HG02973 (cell line): Measurements from ENCODE around the gene CNN2.

Source experiments
- ATAC-seq: cut with Tn5 transposase; IDR thresholded peaks from one replicate; pipeline ENCODE4 v1.9.1; 2021; ENCODE audit warnings: moderate library complexity; ENCODE audit not compliant: unreplicated experiment

CNN2 gene

DNA sequence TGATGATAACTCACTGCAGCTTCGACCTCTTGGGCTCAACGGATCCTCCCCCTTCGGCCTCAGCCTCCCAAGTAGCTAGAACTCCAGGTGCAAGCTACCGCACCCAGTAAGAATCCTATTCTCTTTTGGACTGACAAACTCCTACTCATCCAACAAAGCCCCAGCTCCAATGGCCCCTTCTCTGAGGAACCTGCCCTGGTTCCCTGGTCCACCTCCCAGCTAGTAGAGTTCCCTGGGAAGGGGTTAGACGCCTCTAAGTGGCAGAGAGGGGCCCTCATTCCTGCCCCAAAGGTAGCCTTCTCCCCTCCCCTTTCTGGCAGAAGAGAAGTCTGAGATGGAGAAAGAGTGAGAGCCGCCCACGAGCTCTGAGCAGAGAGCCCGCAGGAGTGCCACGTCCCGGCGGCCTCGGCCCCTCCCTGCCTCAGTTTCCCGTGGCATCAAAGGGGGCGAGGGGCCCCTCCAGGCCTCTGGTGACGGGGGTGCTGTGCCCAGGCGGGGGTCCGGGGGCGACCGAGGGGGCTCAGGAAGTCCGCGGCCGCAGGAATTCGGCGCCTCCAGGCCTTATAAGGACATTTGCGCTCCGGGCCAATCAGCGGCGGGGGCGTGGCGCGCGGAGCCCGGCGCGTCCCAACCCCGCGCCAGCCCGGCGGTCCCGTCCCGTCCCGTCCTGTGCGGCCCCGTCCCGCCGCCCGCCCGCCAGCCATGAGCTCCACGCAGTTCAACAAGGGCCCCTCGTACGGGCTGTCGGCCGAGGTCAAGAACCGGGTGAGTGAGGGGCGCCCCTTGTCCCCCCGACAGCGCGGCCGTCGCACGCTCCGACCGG is at the start of gene CNN2:
Gene CNN2, plus strand, starts transcription at position 649 of the 823 bp plus-strand sequence. Its CDS starts 54 bp downstream, at position 703.
- peak; percentile 46 for ATAC-seq

DNA sequence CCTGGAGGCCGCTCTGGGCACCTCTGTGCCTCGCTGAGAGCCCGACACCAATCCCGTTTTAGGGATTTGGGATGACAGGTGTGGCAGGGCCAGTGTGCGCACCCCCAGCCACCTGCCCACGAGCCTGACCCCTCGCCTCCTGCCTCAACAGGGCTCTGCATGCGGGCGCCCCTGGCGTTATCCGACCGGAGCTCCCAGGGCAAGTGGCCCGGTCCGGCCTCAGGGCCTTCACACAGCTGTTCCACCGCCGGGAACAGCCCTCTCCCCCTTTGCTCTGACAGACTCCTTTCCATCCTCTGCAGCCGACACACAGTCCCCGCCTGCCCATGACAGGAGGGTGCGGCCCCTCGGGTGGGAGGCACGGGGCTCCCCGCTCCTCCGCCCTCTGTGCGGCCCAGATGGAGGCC is 49.3 kb upstream of the CNN2 start:
- no peak for ATAC-seq

DNA sequence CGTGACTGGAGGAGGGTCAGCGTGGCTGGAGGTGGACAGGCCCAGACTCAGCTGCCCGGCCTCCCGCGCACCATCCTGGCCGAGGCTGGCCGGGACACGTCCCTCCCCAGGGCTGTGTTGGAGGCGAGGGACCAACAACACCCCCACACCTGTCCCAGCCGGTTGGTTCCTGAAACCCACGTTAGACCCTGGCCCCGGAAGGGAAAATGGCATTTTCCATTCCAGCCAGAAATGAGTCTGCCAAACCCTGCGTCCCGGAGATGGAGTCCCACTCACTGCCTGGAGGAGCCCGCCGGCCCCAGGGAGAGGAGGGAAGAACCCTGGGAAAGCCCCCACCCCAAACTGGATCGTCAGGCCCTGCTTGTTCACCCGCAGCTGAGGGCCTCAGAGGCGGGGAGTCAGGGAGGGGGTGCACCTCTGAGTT is 47.1 kb upstream of the CNN2 start:
- ATAC-seq, result no peak

DNA sequence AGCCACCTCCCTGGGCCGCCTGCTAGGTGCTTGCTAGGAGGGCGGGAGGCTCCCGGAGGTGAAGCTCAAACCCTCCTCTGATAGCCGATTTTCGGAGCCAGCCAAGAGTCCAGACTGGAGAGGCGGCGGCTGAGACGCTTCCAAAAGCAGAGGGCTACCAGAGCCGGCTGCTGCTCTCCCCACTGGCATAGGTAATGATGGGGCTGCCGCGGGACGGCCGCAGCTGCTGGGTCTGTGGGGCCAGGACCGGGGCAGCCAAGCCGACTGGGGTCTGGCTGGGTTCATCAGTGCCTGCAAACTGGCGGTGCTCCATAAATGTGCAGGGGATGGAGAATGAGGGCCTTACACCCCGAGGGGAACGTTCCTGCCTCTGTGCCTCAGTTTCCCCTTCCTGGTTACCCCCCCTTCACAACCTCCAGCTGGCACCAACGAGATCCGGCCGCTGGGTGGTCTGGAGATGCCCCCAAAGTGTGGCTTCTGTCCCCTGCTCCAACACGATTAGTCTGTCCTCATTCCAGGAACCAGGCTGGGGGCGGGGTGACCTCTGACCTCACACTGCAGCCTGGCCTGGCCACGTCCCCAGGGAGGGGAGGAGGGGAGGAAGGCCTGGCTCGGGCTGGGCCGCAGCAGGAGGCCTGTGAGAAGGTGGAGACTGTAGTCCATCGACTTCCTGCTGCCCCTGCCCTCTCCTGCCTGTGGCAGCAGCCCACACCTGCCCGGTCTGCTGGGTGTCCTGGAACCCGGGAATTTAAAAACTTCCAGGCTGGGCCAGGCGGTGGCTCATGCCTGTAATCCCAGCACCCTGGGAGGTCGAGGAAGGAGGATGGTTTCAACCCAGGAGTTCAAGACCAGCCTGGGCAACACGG is 46.0 kb upstream of the CNN2 start:
- no peak for ATAC-seq

DNA sequence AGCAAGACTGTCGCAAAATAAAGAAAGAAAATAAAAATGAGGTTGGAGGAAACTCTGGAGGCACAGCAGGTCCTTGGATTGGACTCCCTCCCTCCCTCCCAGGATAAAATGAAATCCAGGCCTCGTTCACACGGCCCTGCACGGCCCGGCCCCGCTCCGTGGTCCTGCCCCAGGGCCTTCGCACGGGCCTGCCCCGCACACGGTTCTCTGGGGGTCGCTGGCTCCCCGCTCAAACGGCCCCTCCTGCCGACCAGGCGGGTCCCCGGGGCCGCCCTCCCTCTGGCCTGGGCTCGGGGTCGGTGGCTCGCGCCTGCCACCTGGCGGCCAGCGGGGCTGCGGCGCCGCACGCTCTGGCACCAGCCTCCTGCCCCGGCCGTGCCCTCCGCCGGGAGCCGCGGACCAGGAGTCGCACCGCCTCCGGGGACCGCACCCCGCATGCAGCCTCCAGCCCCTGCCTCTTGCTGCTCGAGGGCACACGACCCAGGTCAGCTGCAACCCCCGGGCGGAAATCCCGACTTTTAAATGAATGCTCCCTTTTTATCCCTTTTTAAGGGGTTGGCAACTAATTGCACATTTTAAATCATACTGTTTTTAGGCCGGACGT is 43.7 kb upstream of the CNN2 start:
- peak; percentile 54 for ATAC-seq

DNA sequence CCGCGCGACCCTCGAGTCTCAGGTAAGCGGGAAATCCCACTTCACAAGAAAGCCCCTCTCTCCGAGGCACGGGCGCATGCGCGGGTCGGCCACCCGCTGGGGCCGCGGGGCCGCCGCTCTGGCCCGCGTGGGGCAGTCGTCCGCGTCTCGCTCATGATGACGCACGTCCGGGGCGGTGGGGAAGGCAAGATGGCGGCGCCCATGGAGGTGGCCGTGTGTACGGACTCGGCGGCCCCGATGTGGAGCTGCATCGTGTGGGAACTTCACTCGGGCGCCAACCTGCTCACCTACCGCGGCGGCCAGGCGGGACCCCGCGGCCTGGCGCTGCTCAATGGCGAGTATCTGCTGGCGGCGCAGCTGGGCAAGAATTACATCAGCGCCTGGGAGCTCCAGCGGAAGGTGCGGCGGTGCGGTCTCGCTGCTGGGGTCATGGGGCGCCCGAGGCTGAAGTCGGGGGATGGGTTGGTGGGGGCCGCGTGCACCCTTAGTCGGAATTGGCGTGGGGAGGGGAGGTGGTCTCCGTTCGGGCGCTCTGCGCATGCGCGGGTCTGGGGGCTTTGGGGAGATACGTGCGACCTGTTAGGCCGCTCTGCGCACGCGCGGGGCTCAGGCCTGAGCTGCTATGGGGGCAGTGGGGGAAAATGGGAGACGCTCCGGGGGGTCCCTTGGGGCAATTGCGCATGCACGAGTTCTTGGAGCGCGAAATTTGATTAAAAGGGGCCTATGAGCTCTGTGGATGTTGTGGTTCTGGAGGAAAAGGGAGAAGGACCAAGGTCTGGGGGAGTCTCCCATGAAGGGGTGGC is 42.0 kb upstream of the CNN2 start, which contains the start of gene WDR18:
Gene WDR18, plus strand, starts transcription at position 181 of the 803 bp plus-strand sequence. Its CDS starts 9 bp downstream, at position 190.
- peak; percentile 72 for ATAC-seq

DNA sequence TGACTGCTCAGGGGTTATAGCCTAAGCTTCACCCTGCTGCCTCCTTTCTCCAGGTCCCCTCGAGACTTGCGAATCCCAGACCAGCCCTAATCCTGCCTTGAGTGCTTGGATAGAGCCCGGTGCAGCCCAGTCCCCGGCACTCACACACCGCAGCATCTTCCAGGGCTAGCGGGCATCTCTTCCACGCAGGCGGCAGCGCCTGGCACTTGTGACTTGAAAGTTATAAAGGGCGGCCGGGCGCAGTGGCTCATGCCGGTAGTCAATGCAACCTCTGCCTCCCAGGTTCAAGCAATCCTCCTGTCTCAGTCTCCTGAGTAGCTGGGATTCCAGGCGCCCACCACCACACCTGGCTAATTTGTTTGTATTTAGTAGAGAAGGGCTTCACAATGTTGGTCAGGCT is 40.3 kb upstream of the CNN2 start:
- ATAC-seq, result no peak

DNA sequence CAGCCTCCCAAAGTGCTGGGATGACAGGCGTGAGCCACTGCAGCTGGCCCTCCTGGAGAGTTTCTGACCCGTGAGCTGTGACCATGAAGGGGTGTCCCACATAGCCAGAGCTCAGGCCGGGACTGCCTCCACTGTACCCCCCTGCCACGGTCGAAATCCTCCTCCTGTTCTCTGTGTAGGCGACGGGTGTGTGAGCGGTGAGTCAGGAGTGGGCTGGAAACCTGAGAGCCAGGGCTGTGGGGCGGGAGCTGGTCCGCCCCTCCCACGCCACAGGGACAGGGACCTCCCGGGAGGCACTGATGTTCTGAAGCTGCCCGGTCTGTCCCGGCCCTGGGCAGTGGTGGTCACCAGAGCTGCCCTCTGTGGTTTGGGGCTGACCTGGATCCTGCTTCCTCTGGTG is 38.3 kb upstream of the CNN2 start:
- no peak for ATAC-seq

DNA sequence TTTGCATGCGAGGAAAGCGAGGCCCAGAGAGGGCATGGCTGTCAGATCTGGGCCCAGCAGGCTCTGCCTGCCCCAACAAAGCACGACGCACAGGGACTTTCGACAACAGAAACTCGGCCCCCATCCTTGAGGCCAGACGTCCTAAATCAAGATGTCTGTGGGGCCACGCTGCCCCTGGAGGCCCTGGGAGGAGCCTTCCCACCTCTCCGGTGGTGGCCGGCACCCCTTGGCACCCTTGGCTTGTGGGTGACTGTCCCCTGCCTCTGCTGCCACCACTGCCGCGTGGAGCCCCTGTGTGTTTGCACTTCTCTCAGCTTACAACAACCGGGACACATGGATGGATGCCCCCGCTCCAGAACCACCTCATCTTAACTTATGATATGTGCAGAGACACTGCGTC is 37.9 kb upstream of the CNN2 start:
- no peak for ATAC-seq

DNA sequence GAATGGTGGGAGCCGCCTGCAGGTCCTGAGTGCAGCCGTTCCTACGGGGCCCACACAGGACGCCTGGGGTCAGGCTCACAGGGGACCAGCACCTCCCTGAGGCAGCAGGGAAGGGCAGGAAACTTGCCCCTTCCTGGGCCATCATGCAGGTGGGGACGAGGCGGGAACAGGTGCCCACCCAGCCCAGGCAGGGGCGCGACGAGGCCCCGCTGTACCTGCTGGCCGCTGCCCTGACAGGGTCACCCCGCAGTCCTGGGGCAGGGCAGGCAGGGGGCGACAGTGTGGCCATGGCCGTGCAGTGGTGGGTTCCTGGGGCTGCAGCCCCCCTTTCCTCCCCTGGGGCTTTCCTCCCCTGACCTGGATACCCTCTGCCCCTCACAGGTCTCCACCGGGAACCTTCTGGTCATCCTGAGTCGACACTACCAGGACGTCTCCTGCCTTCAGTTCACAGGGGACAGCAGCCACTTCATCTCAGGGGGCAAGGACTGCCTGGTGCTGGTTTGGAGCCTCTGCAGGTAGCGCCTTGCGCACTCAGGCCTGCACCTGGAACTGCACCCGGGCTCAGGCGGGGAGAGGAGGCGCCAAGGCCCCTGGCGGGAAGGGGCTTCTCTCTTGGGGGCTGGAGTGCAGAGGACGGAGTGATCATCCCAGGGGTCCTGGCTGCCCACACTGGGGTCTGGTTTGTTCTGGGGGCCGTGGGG is 36.9 kb upstream of the CNN2 start:
- ATAC-seq, result no peak

DNA sequence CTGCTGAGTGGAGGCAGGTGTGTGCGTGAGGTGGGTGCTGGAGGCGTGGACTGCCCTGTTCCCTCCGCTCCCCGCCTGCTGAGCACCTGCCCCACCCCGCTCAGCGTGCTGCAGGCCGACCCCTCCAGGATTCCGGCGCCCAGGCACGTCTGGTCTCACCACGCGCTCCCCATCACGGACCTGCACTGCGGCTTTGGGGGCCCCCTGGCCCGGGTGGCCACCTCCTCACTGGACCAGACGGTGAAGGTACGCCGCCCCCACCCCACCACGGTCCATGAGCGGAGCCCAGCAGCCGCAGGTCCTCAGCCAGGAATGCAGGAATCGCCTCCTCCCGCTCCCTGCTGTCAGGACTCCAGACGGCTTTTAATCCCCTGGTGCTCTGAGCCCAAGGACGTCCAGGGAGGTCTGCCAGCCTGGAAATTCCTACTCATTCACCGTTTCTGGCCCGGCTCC is 36.3 kb upstream of the CNN2 start:
- ATAC-seq, result no peak

DNA sequence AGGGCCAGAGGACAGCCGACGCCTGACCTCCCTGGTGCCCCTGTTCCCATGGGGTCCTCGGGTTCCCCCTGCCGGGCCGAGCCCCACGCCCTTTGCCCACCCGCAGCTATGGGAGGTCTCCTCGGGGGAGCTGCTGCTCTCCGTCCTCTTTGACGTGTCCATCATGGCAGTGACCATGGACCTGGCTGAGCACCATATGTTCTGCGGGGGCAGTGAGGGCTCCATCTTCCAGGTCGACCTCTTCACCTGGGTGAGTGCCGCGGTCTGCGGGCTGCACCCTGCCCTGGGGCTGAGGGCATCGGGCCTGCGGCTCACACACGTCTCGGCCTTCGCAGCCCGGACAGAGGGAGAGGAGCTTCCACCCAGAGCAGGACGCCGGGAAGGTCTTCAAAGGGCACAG is 35.7 kb upstream of the CNN2 start:
- no peak for ATAC-seq

DNA sequence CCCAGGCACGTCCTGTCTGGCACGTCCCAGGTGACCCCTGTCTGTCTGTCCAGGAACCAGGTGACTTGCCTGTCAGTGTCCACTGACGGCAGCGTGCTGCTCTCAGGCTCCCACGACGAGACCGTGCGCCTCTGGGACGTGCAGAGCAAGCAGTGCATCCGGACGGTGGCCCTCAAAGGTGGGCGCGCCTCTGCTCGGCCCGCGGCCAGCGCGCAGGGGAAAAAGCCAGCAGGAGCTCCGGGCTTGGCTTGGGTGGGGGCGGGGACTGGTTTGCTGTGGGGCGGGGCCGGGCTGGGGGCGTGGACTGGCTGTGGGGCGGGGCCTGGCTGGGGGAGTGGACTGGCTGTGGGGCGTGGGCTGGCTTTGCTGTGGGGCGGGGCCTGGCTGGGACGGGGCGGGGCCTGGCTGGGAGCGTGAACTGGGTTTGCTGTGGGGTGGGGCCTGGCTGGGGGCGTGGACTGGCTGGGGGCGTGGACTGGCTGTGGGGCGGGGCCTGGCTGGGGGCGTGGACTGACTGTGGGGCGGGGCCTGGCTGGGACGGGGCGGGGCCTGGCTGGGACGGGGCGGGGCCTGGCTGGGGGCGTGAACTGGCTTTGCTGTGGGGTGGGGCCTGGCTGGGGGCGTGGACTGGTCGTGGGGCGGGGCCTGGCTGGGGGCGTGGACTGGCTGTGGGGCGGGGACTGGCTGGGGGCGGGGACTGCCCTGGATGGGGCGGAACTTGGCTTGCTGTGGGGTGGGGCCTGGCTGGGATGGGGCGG is 35.1 kb upstream of the CNN2 start:
- ATAC-seq, result no peak

DNA sequence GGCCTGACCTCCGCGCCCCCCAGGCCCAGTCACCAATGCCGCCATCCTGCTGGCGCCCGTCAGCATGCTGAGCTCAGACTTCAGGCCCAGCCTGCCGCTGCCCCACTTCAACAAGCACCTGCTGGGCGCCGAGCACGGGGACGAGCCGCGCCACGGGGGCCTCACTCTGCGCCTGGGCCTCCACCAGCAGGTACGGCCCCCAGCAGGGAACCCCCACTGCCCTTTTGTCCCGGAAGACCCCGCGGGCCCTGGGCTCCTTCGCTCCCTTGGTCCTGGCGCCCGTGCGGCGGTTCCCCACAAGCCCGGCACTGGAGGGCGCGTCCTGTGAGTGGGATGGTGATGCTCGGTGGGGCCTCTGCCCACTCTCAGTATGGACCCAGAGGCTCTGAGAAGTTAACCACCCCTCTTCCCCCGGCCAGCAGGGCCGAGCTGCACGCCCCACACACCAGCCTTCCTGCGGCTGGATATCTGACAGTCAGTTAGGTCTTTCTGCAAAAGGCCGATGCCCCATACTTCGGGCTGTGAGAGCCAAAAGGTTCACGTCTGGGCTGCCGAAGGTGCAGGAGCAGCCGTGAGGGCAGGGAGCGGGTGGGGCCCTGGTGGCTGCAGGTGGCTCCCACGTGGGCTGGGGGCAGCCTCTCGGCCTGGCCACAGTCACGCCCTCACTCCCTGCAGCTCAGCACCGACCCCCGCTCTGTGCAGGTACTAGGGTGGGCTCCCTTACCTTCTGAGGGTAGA is 34.3 kb upstream of the CNN2 start:
- no peak for ATAC-seq

DNA sequence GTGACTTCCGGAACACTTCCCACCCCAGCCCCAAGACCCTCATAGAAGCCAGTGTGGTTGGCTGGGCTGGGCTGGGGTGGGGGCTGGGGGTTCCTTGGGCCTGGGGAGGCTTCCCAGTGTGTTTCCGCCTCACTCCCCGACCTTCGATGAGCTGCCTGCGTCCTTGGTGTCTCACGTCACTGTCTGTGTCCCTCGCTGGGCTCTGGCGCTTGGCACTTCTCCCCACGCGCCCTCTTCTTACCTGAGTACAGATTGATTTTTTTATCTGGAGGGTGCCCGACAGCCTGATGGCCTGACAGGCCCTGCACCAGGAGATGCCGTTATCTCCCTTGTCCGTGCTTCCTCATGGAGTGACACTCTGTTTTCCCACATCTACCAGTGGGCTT is 33.7 kb upstream of the CNN2 start:
- ATAC-seq, result no peak

DNA sequence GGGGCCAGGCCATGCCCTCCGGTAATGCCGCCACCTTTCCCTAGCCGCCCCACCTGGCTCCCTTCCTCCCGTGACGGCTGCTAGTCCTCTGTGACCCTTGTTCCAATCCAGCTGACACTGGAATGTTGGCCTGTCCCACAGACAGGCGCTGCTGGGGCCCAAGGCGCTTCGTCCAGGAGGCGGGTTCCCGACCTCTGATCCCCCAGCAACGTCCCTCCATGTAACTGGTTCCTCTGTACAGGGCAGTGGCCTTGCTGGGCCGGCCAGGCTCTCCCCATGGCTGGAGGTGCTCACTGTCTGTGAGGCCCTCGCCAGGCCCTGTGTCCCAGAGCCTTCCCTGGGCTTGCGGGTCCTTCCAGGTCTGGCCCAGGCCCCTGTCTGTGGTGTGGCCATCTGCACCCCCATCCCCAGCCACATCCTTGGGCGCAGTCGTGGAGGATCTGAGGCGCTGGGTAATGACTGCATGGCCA is 33.0 kb upstream of the CNN2 start:
- ATAC-seq, result no peak

DNA sequence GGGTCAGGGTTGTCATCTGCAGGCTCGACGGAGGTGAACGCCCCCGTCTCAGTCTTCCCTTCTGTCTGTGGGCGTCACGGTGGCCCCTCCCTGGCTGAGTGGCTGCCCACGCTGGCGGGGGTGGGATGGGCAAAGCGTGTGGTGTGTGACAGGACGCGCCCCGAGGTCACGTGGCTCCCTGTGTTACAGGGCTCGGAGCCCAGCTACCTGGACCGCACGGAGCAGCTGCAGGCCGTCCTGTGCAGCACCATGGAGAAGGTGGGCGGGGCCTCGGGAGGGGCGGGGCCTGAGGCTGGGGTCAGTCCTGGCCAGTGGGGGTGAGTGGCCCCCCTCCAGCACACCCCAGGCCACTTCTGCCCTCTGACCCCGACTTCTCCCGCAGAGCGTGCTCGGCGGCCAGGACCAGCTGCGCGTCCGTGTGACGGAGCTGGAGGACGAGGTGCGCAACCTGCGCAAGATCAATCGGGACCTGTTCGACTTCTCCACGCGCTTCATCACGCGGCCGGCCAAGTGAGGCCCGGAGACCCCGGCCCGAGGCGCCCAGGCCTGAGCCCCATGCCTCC is 32.5 kb upstream of the CNN2 start:
- ATAC-seq, result no peak

DNA sequence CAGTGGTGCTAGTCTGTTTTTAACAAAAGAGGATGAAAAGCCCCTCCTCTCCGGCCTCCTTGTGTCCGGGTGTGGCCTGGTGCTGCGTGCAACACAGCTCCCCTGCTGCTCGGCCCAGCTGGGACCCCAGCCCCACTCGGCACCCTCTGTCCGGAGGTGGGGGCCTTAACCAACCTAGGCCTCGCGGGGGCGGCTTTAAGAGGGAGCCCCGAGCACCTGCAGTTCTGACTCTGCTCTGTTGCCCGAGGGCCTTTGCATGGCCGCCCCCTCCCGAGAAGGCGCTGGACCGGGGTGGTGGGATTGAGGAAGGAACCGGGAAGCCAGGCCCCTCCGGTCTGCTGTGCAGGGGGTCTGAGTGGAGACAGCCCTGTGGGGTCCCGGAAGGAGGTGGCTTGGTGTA is 31.9 kb upstream of the CNN2 start:
- ATAC-seq, result no peak
